WERI-Rb-1 (cell line): ENCODE measurements around the gene GAGE12J.
"Not testable (repeated sequence)": the region's sequence is repeated elsewhere in the genome, so short reads cannot be mapped to it uniquely, and the experiment has no call there.

Experiments
- DNase-seq: peaks from one replicate; pipeline ENCODE4 v3.0.0-alpha.2; 2020
- H3K27ac ChIP-seq: fragments of 250-450 bp; sonication (Bioruptor Pico); 2 replicates; pipeline ENCODE4 v1.5.1; 2020; ENCODE audit warnings: mild to moderate bottlenecking, moderate library complexity
- H3K27me3 ChIP-seq: fragments of 250-450 bp; sonication (Bioruptor Pico); 2 replicates; pipeline ENCODE4 v1.5.1; 2021; ENCODE audit warnings: mild to moderate bottlenecking, low read depth, moderate library complexity; ENCODE audit not compliant: insufficient read depth, severe bottlenecking
- H3K36me3 ChIP-seq: fragments of 250-450 bp; sonication (Bioruptor Pico); 2 replicates; pipeline ENCODE4 v1.5.1; 2020; ENCODE audit warnings: mild to moderate bottlenecking, moderate library complexity
- H3K4me3 ChIP-seq: 2 replicates; pipeline ENCODE4 v1.5.1; 2011; ENCODE audit warnings: low read depth, mild to moderate bottlenecking, control low read depth, low read length
- H3K9me3 ChIP-seq: fragments of 250-450 bp; sonication (Bioruptor Pico); 2 replicates; pipeline ENCODE4 v1.5.1; 2021; ENCODE audit warnings: mild to moderate bottlenecking, moderate library complexity; ENCODE audit not compliant: severe bottlenecking

GAGE12J gene

GRCh38 chrX:49331841-49332240 is 10.0 kb downstream of the GAGE12J start:
- H3K4me3 ChIP-seq, H3K9me3 ChIP-seq, H3K27me3 ChIP-seq, DNase-seq, H3K27ac ChIP-seq, H3K36me3 ChIP-seq: not testable (repeated sequence)

GRCh38 chrX:49341449-49341848 is 19.6 kb downstream of the GAGE12J start:
- not testable (repeated sequence) for H3K27ac ChIP-seq, H3K4me3 ChIP-seq, H3K36me3 ChIP-seq, DNase-seq, H3K9me3 ChIP-seq, H3K27me3 ChIP-seq

DNA sequence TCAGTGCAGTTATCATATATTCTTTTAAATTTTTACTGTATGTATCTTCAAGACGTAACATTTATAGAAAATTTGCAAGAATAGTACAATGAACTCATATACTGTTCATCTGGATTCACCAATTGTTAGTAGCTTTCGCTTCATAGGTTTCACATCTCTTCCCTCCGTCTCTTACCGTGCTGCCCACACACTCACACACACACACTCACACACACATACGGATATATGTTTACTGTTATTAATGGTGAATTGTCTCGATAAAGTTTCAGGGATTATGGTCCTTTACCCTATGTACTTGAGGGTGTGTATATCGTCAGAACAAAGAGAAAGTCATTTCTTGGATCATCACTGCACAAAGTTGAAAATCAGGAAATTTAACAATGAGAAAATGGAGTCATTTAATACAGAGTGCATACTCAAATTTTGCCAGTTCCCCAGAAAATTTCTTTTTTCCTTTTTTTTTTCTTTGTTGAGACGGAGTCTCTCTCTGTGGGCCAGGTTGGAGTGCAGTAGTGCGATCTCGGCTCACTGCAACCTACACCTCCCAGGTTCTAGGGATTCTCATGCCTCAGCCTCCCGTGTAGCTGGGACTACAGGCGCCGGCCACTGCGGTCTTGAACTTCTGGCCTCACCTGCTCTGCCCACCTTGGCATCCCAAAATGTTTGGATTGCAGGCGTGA is 22.8 kb downstream of the GAGE12J start:
- H3K27ac ChIP-seq, H3K36me3 ChIP-seq, DNase-seq, H3K27me3 ChIP-seq, H3K9me3 ChIP-seq, H3K4me3 ChIP-seq: not testable (repeated sequence)

DNA sequence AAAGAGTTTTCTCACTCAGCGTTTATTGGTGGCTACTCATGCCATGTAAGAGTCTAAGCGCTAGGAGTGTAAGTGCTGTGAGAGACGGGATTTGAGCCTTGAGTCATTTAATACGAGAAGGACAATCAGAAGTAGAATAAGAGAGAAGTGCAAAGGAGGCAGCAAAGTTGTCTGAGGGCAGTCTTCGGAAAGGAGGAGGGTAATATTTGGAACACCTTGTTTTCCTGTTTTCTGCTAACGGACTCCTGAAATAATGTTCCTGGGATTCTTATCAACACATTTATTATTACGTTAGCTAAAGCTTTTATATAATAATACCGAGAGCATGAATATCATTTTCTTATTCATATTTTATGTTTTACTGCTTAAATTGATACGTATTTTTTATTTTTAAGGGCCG is 23.6 kb downstream of the GAGE12J start:
- H3K27ac ChIP-seq, H3K27me3 ChIP-seq, H3K36me3 ChIP-seq, H3K4me3 ChIP-seq, H3K9me3 ChIP-seq, DNase-seq: not testable (repeated sequence)

GRCh38 chrX:49346150-49346549 is 24.3 kb downstream of the GAGE12J start:
- not testable (repeated sequence) for H3K4me3 ChIP-seq, H3K27ac ChIP-seq, DNase-seq, H3K9me3 ChIP-seq, H3K27me3 ChIP-seq, H3K36me3 ChIP-seq
